Keratinocyte (primary cell): Measurements from ENCODE around the gene DOK6. TPM values are rescaled to one million over a fixed set of nuclear protein-coding genes. Genes with fewer than 3 reads are reported as not detected.

Experiments
- DNase-seq: peaks from one replicate; pipeline ENCODE4 v3.0.0-alpha.2; 2011; ENCODE audit warnings: low read depth, missing footprints, low spot score
- FAIRE-seq: peaks from 2 replicates; lab custom pipeline; 2011; peaks lifted over from hg19 to GRCh38; lab: Jason Lieb, UNC
- H2AFZ ChIP-seq: 2 replicates; pipeline ENCODE4 v1.6.0; 2012; ENCODE audit warnings: low read length, control low read depth, inconsistent platforms; ENCODE audit not compliant: control insufficient read depth
- H3K27ac ChIP-seq: 2 replicates; pipeline ENCODE4 v1.5.1; 2011; ENCODE audit warnings: low read length; ENCODE audit not compliant: control insufficient read depth, insufficient read depth
- H3K27me3 ChIP-seq: 3 replicates; pipeline ENCODE4 v1.6.0; 2011; ENCODE audit warnings: low read length; ENCODE audit not compliant: control insufficient read depth, insufficient read depth; ENCODE audit errors: extremely low read depth
- H3K36me3 ChIP-seq, 2 experiments: 2 replicates in 1 of 2; 3 replicates in 1 of 2; pipeline ENCODE4 v1.5.1; 2011; ENCODE audit warnings: low read length in 2 of 2, mild to moderate bottlenecking in 1 of 2; ENCODE audit not compliant: control insufficient read depth in 2 of 2, insufficient read depth in 2 of 2; ENCODE audit errors: extremely low read depth in 1 of 2
- H3K4me1 ChIP-seq: 3 replicates; pipeline ENCODE4 v1.5.1; 2011; ENCODE audit warnings: low read length; ENCODE audit not compliant: control insufficient read depth, insufficient read depth; ENCODE audit errors: extremely low read depth
- H3K4me2 ChIP-seq: 3 replicates; pipeline ENCODE4 v1.6.0; 2011; ENCODE audit warnings: low read depth, low read length; ENCODE audit not compliant: control insufficient read depth, insufficient read depth; ENCODE audit errors: extremely low read depth
- H3K4me3 ChIP-seq, 3 experiments: fragments of 200-600 bp in 1 of 3; sonication (generic) in 1 of 3; 2 replicates in 2 of 3; 3 replicates in 1 of 3; pipeline ENCODE4 v1.5.1; 2011 to 2016; ENCODE audit warnings: low read length in 3 of 3, mild to moderate bottlenecking in 3 of 3, control low read depth in 2 of 3, inconsistent platforms in 1 of 3, low read depth in 1 of 3, mixed read lengths in 1 of 3, mixed run types in 1 of 3, moderate library complexity in 1 of 3; ENCODE audit not compliant: control insufficient read depth in 2 of 3, insufficient read depth in 2 of 3; ENCODE audit errors: extremely low read depth in 1 of 3
- H3K79me2 ChIP-seq: 2 replicates; pipeline ENCODE4 v1.6.0; 2012; ENCODE audit warnings: low read length; ENCODE audit not compliant: control insufficient read depth, insufficient read depth
- H3K9ac ChIP-seq: 3 replicates; pipeline ENCODE4 v1.6.0; 2011; ENCODE audit warnings: low read length; ENCODE audit not compliant: control insufficient read depth, insufficient read depth; ENCODE audit errors: extremely low read depth
- H3K9me1 ChIP-seq: 3 replicates; pipeline ENCODE4 v1.6.0; 2011; ENCODE audit warnings: low read length; ENCODE audit not compliant: control insufficient read depth, insufficient read depth; ENCODE audit errors: extremely low read depth
- H3K9me3 ChIP-seq: 2 replicates; pipeline ENCODE4 v1.5.1; 2012; ENCODE audit warnings: low read depth, low read length; ENCODE audit not compliant: control insufficient read depth
- H4K20me1 ChIP-seq: 3 replicates; pipeline ENCODE4 v1.6.0; 2011; ENCODE audit warnings: low read length; ENCODE audit not compliant: control insufficient read depth, insufficient read depth; ENCODE audit errors: extremely low read depth
- CTCF ChIP-seq, 3 experiments: IDR thresholded peaks in 1 of 3; conservative IDR thresholded peaks in 1 of 3; optimal IDR thresholded peaks in 1 of 3; 2 replicates in 2 of 3; 3 replicates in 1 of 3; pipeline versions ENCODE3 to v1.5.1; 2011; ENCODE audit warnings: low read length in 3 of 3, mild to moderate bottlenecking in 3 of 3, moderate library complexity in 2 of 3, control low read depth in 1 of 3, inconsistent platforms in 1 of 3; ENCODE audit not compliant: insufficient read depth in 2 of 3; ENCODE audit errors: extremely low read depth in 1 of 3
- EZH2 ChIP-seq: IDR thresholded peaks from one replicate; pipeline ENCODE4 v1.6.1; 2012; ENCODE audit warnings: inconsistent platforms, mild to moderate bottlenecking, low read length, moderate library complexity
- dilution Hi-C: fragments of 300-500 bp; cut with MboI; formaldehyde crosslinking; loops from one replicate; pipeline ENCODE4 v1.7.0; 2020; ENCODE audit warnings: low sequenced_read_pairs; ENCODE audit not compliant: extremely low pct_ligation_motif_present
- polyA plus RNA-seq, 5 experiments: library from polyadenylated mRNA; depleted of rRNA in 3 of 5; stranded (reverse) in 3 of 5; stranded (forward) in 1 of 5; unstranded in 1 of 5; fragments of >200 nt; gene quantifications; 1 replicate in 1 of 5; 2 replicates in 3 of 5; 3 replicates in 1 of 5; pipeline versions ENCODE4 v1.2.1 to v1.2.3, GENCODE V29; 2011 to 2012; ENCODE audit warnings: missing spikeins in 2 of 5, low read depth in 1 of 5, low replicate concordance in 1 of 5

Gene DOK6
- polyA plus RNA-seq, 1 donor (not counting 4 experiments of a cell fraction or from before 2014, with no cell fraction given): not detected

- FAIRE-seq: no peak
- DNase-seq: no peak
- no peaks in the 10 kb centered on the region for H3K79me2 ChIP-seq
- H3K4me2 ChIP-seq: no peak overlapping the region
- H2AFZ ChIP-seq: no peak overlapping the region
- H3K4me3 ChIP-seq: no peak overlapping the region
- TF ChIP-seq EZH2: no peak
- TF ChIP-seq CTCF (optimal IDR thresholded peaks at IDR 0.05 in 1 of 3, IDR thresholded peaks at IDR 0.05 in 1 of 3, conservative IDR thresholded peaks at IDR 0.05 in 1 of 3; ENCODE audit: extremely low read depth in 1 of 3, insufficient read depth in 2 of 3, low read length in 3 of 3): no peak
- H3K9me3 ChIP-seq: no peaks in the 10 kb centered on the region
- no peaks in the 10 kb centered on the region for H3K36me3 ChIP-seq
- H3K27me3 ChIP-seq: no peaks in the 10 kb centered on the region
- H3K27ac ChIP-seq: no peak overlapping the region
- no peaks in the 10 kb centered on the region for H4K20me1 ChIP-seq
- H3K4me1 ChIP-seq: no peaks in the 10 kb centered on the region
- no peak overlapping the region for H3K9ac ChIP-seq
- no peaks in the 10 kb centered on the region for H3K9me1 ChIP-seq
- dilution Hi-C loops: no loop called here
Measured at GRCh38 chr18:69414184-69414583, 13.5 kb downstream of the DOK6 start.

GRCh38 chr18:69432847-69433246 is 32.2 kb downstream of the DOK6 start:
- Histone ChIP-seq H3K36me3 (no peaks in the 10 kb centered on the region), H3K4me1 (no peaks in the 10 kb centered on the region), H3K9me1 (no peaks in the 10 kb centered on the region), H3K79me2 (no peaks in the 10 kb centered on the region), H3K9ac (no peak overlapping the region), H3K27ac (no peak overlapping the region), H3K9me3 (no peaks in the 10 kb centered on the region), H2AFZ (no peak overlapping the region), H3K4me3 (no peak overlapping the region), H3K4me2 (no peak overlapping the region), H3K27me3 (no peaks in the 10 kb centered on the region), H4K20me1 (no peaks in the 10 kb centered on the region)
- FAIRE-seq (no peak), DNase-seq (no peak)
- dilution Hi-C loops: no loop called here
- TF ChIP-seq EZH2: no peak
- TF ChIP-seq CTCF (optimal IDR thresholded peaks at IDR 0.05 in 1 of 3, IDR thresholded peaks at IDR 0.05 in 1 of 3, conservative IDR thresholded peaks at IDR 0.05 in 1 of 3; ENCODE audit: extremely low read depth in 1 of 3, insufficient read depth in 2 of 3, low read length in 3 of 3): no peak
